Measurements from ENCODE around the gene GALNT6.
A peak's percentile ranks its signal among the peaks of the same experiment; 100 is the strongest.

Gene GALNT6

DNA sequence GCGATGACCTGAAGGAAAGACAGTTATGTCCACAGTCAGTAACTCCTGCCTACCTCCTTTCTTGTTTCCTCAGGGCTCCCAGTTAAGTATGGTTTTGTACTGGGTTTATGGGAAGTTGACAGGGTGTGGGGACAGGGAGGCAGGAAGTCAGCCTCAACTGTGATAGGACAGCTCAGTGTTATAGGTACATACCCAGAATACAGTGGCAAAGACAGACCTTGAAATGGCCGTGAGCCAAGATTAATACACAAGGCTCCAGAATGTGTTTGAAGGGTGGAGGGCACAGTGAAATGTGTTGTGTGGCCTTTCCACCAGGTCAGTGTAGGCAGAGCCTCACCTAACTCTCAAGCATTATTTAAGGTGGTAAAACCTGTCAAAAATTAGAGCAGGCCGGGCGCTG is 62.6 kb downstream of the GALNT6 start:
- DNase-seq (ENCODE audit: low read depth in 2 of 2), result no peak
- TF ChIP-seq CTCF (IDR thresholded peaks at IDR 0.05; ENCODE audit: low read depth, low read length), result no peak
- H3K4me3 ChIP-seq (replicated peaks in 1 of 2; ENCODE audit: low read depth in 2 of 2, low read length in 2 of 2), result no peak overlapping the region

DNA sequence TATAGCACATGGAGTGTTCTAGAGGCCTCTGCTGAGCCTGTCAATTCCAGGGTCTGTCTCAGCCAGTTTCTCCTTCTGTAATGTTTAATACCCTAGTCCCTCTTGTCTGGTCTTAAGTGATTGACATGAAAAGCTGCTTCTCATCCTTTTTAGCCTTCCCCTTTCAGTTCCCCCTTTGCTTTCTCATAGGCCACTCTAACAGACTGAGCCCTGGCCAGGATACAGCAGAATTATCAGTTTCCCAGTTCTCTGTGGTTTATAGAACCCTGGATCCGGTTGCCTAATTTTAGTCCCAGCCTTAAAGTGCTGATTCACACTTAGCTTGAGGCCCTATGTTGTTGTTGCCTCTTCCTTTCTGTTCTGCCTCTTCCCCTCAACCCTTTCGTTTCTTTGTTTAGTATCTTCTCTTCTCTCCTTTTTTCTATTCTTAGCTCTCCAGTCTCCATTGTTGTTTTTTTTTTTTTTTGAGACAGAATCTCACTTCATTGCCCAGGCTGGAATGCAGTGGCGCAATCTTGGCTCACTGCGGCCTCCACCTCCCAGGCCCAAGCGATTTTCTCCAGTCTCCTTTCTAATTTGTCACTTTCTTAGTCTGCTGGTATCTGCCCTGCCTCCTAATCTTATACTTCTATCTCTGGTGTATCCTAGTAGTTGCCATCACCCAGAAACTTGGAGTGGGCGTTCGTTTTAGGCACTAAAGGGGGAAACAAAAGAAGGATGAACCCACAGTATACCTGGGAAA is 64.3 kb downstream of the GALNT6 start:
- DNase-seq (ENCODE audit: low read depth in 2 of 2), result peak; percentile 82 to 91
- no peak overlapping the region for H3K4me3 ChIP-seq (replicated peaks in 1 of 2; ENCODE audit: low read depth in 2 of 2, low read length in 2 of 2)
- no peak for TF ChIP-seq CTCF (IDR thresholded peaks at IDR 0.05; ENCODE audit: low read depth, low read length)

- DNase-seq (ENCODE audit: low read depth in 2 of 2), result no peak
- H3K4me3 ChIP-seq (replicated peaks in 1 of 2; ENCODE audit: low read depth in 2 of 2, low read length in 2 of 2), result no peak overlapping the region
- no peak for TF ChIP-seq CTCF (IDR thresholded peaks at IDR 0.05; ENCODE audit: low read depth, low read length)
These were observed 66.3 kb downstream of the GALNT6 start for GRCh38 chr12:51324953-51325352.

DNA sequence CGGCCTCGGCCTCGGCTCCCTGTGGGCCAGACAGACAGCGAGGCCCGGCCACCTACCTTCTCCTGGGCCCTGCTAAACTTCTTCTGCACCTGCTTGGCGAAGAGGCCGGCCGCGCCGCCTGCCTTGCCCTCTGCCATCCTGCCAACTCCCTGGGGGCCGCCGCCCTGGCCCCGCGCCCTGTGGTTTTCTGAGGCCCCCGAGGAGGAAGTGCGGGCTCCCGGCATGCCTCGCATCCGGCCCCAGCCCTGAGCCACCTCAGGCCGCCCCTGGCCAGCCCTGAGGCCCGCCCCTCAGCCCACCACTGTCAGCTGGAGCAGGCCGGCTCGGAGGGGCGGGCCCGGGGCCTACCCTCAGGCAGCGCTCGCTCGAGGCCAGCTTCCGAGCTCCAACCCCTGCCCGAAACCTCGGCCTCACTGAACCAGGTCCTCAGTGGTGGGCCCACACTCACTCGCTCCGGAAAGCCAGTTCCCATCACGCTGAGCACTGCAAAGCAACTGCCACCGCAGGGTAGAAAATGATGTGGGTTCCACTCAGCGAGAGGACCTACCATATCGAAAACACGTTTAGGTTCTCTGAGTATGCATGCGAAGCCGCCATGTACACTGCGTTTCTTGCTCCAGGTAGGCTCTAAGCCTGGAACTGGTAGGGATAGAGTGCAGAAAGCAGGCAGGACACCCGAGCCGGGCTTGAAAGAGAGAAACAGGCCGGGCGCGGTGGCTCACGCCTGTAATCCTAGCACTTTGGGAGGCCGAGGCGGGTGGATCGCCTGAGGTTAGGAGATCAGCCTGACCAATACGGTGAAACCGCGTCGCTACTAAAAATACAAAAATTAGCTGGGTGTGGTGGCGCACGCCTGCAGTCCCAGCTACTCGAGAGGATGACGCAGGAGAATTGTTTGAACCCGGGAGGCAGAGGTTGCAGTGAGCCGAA is 67.0 kb downstream of the GALNT6 start, which contains the start of gene BIN2:
TSS of gene BIN2 (minus strand) at position 209 of the 930 bp plus-strand sequence. CDS start at position 137, 72 bp downstream.
- TF ChIP-seq CTCF (IDR thresholded peaks at IDR 0.05; ENCODE audit: low read depth, low read length), result no peak
- no peak for DNase-seq (ENCODE audit: low read depth in 2 of 2)
- H3K4me3 ChIP-seq (replicated peaks in 1 of 2; ENCODE audit: low read depth in 2 of 2, low read length in 2 of 2), result no peak within 1 kb of the TSS

GRCh38 chr12:51323317-51323960 is 67.8 kb downstream of the GALNT6 start:
- no peak for DNase-seq (ENCODE audit: low read depth in 2 of 2)
- no peak overlapping the region for H3K4me3 ChIP-seq (replicated peaks in 1 of 2; ENCODE audit: low read depth in 2 of 2, low read length in 2 of 2)
- no peak for TF ChIP-seq CTCF (IDR thresholded peaks at IDR 0.05; ENCODE audit: low read depth, low read length)

- no peak overlapping the region for H3K4me3 ChIP-seq (replicated peaks in 1 of 2; ENCODE audit: low read depth in 2 of 2, low read length in 2 of 2)
- no peak for DNase-seq (ENCODE audit: low read depth in 2 of 2)
- no peak for TF ChIP-seq CTCF (IDR thresholded peaks at IDR 0.05; ENCODE audit: low read depth, low read length)
These were observed 68.8 kb downstream of the GALNT6 start for GRCh38 chr12:51322452-51322851.
